HepG2 (cell line): Measurements from ENCODE around the gene DRAP1. TPM values are rescaled to one million over a fixed set of nuclear protein-coding genes. Genes with fewer than 3 reads are reported as not detected.
A peak's percentile ranks its signal among the peaks of the same experiment; 100 is the strongest.

Experiments
- ETV6 ChIP-seq: sonication (generic); formaldehyde crosslinking; conservative IDR thresholded peaks from 2 replicates; pipeline ENCODE4 v1.4.0; 2020; ENCODE audit warnings: missing genetic modification reagents
- HES4 ChIP-seq: sonication (generic); formaldehyde crosslinking; IDR thresholded peaks from 2 replicates; pipeline ENCODE4 v1.9.0; 2021; ENCODE audit warnings: mild to moderate bottlenecking, missing genetic modification reagents, borderline replicate concordance
- ISX ChIP-seq: sonication (generic); formaldehyde crosslinking; conservative IDR thresholded peaks from 2 replicates; pipeline ENCODE4 v1.5.0; 2020; ENCODE audit warnings: missing genetic modification reagents
- SALL2 ChIP-seq: sonication (generic); formaldehyde crosslinking; IDR thresholded peaks from 2 replicates; pipeline ENCODE4 v1.8.1; 2023; ENCODE audit warnings: mild to moderate bottlenecking, missing genetic modification reagents, inconsistent platforms
- ZNF343 ChIP-seq: sonication (generic); formaldehyde crosslinking; IDR thresholded peaks from 2 replicates; pipeline ENCODE4 v1.4.0; 2020; ENCODE audit warnings: mild to moderate bottlenecking, missing genetic modification reagents
- ZNF460 ChIP-seq: sonication (generic); formaldehyde crosslinking; IDR thresholded peaks from 2 replicates; pipeline ENCODE4 v1.5.1; 2020; ENCODE audit warnings: missing genetic modification reagents, mild to moderate bottlenecking, borderline replicate concordance
- polyA plus RNA-seq, 8 experiments: library from polyadenylated mRNA; depleted of rRNA in 3 of 8; stranded (reverse) in 7 of 8; unstranded in 1 of 8; fragments of >200 nt; fragmentation: Illumina TruSeq in 4 of 8; extraction: Trizol in 4 of 8; gene quantifications; 2 replicates each; pipeline versions ENCODE4 v1.2.1 to v1.2.3, GENCODE V29; 2011 to 2016; ENCODE audit warnings: low read depth in 4 of 8, missing spikeins in 1 of 8, mixed read lengths in 1 of 8; ENCODE audit not compliant: insufficient read depth in 1 of 8
- total RNA-seq, 5 experiments: library from RNA; depleted of rRNA; stranded (reverse); fragments of >200 nt; fragmentation: Illumina TruSeq; extraction: Trizol; gene quantifications; 2 replicates each; pipeline ENCODE4 v1.2.3, GENCODE V29; 2016; ENCODE audit warnings: low read depth in 1 of 5
- TF ChIP-seq, protein P1 (sequence below): sonication (generic); formaldehyde crosslinking; IDR thresholded peaks from 2 replicates; pipeline ENCODE4 v1.5.0; 2020; ENCODE audit warnings: mild to moderate bottlenecking, missing genetic modification reagents
- TF ChIP-seq, protein P2 (sequence below): sonication (generic); formaldehyde crosslinking; conservative IDR thresholded peaks from 2 replicates; pipeline ENCODE4 v1.4.0; 2020; ENCODE audit warnings: missing genetic modification reagents
- TF ChIP-seq, protein P3 (sequence below): sonication (generic); formaldehyde crosslinking; IDR thresholded peaks from 2 replicates; pipeline ENCODE4 v1.4.0; 2020; ENCODE audit warnings: low read depth, mild to moderate bottlenecking, missing genetic modification reagents
- TF ChIP-seq, protein P4 (sequence below): IDR thresholded peaks from 2 replicates; pipeline ENCODE4 v1.6.1; 2016; ENCODE audit warnings: missing genetic modification reagents, missing compliant biosample characterization
- TF ChIP-seq, protein P5 (sequence below): sonication (generic); formaldehyde crosslinking; IDR thresholded peaks from 2 replicates; pipeline ENCODE4 v1.4.0; 2020; ENCODE audit warnings: missing genetic modification reagents
- TF ChIP-seq, protein P6 (sequence below): sonication (generic); formaldehyde crosslinking; IDR thresholded peaks from 2 replicates; pipeline ENCODE4 v1.4.0; 2020; ENCODE audit warnings: missing genetic modification reagents, low read depth, mild to moderate bottlenecking, borderline replicate concordance
- TF ChIP-seq, protein P7 (sequence below): IDR thresholded peaks from 2 replicates; pipeline ENCODE4 v1.6.1; 2012; ENCODE audit warnings: low read depth, low read length, improper control_type of control experiment

The DRAP1 gene
- total and polyA plus RNA-seq, 2 of the 13 experiments (the other 11 are each of a cell fraction or from before 2014, with no cell fraction given), result 46.8 to 52.3 TPM

DNA sequence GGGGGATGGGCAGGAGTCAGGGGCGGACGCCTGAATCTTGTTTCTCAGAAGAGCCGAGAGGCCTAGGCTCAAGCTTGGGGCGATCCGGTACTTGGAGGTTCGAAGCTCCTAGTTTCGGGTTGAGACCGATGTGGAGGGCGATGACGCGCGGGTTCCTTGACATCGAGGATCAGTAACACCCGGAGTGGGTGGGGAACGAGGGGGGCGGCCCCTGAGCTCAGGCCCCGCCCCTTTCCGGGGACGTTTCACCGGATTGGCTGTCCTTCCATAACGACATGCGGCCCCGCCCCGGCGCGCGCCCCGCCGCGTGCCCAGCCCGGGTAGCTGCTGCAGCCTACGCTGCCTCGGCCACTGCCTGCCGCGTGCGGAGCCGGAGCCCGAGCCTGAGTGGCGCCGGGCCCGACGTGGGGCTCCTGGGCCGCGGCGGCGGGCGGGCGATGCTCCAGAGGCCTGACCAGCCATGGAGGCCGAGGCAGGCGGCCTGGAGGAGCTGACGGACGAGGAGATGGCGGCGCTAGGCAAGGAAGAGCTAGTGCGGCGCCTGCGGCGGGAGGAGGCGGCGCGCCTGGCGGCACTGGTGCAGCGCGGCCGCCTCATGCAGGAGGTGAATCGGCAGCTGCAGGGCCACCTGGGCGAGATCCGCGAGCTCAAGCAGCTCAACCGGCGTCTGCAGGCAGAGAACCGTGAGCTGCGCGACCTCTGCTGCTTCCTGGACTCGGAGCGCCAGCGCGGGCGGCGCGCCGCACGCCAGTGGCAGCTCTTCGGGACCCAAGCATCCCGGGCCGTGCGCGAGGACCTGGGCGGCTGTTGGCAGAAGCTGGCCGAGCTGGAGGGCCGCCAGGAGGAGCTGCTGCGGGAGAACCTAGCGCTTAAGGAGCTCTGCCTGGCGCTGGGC, 28.7 kb upstream of the DRAP1 start, which contains the start of gene CCDC85B (continued):
- TF ChIP-seq, protein P1, sequence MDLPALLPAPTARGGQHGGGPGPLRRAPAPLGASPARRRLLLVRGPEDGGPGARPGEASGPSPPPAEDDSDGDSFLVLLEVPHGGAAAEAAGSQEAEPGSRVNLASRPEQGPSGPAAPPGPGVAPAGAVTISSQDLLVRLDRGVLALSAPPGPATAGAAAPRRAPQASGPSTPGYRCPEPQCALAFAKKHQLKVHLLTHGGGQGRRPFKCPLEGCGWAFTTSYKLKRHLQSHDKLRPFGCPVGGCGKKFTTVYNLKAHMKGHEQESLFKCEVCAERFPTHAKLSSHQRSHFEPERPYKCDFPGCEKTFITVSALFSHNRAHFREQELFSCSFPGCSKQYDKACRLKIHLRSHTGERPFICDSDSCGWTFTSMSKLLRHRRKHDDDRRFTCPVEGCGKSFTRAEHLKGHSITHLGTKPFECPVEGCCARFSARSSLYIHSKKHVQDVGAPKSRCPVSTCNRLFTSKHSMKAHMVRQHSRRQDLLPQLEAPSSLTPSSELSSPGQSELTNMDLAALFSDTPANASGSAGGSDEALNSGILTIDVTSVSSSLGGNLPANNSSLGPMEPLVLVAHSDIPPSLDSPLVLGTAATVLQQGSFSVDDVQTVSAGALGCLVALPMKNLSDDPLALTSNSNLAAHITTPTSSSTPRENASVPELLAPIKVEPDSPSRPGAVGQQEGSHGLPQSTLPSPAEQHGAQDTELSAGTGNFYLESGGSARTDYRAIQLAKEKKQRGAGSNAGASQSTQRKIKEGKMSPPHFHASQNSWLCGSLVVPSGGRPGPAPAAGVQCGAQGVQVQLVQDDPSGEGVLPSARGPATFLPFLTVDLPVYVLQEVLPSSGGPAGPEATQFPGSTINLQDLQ, result peak; percentile 87; the same call in 1 of the 2 replicates
- TF ChIP-seq, protein P2, sequence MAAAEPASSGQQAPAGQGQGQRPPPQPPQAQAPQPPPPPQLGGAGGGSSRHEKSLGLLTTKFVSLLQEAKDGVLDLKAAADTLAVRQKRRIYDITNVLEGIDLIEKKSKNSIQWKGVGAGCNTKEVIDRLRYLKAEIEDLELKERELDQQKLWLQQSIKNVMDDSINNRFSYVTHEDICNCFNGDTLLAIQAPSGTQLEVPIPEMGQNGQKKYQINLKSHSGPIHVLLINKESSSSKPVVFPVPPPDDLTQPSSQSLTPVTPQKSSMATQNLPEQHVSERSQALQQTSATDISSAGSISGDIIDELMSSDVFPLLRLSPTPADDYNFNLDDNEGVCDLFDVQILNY (CRISPR knock-in tag), result no peak
- TF ChIP-seq, protein P3, sequence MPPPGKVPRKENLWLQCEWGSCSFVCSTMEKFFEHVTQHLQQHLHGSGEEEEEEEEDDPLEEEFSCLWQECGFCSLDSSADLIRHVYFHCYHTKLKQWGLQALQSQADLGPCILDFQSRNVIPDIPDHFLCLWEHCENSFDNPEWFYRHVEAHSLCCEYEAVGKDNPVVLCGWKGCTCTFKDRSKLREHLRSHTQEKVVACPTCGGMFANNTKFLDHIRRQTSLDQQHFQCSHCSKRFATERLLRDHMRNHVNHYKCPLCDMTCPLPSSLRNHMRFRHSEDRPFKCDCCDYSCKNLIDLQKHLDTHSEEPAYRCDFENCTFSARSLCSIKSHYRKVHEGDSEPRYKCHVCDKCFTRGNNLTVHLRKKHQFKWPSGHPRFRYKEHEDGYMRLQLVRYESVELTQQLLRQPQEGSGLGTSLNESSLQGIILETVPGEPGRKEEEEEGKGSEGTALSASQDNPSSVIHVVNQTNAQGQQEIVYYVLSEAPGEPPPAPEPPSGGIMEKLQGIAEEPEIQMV, result no peak
- TF ChIP-seq ETV6 (CRISPR knock-in tag) (0 out of 2 replicates have a peak, but pooled peaks have one; percentile 24), ZNF460 (no peak), SALL2 (peak; percentile 65), ZNF343 (CRISPR knock-in tag) (peak; percentile 50; the same call in 1 of the 2 replicates), ISX (CRISPR knock-in tag) (0 out of 2 replicates have a peak, but pooled peaks have one; percentile 45), HES4 (peak; percentile 94)
- TF ChIP-seq, protein P4, sequence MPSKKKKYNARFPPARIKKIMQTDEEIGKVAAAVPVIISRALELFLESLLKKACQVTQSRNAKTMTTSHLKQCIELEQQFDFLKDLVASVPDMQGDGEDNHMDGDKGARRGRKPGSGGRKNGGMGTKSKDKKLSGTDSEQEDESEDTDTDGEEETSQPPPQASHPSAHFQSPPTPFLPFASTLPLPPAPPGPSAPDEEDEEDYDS (CRISPR knock-in tag), result peak; percentile 49
- TF ChIP-seq, protein P5, sequence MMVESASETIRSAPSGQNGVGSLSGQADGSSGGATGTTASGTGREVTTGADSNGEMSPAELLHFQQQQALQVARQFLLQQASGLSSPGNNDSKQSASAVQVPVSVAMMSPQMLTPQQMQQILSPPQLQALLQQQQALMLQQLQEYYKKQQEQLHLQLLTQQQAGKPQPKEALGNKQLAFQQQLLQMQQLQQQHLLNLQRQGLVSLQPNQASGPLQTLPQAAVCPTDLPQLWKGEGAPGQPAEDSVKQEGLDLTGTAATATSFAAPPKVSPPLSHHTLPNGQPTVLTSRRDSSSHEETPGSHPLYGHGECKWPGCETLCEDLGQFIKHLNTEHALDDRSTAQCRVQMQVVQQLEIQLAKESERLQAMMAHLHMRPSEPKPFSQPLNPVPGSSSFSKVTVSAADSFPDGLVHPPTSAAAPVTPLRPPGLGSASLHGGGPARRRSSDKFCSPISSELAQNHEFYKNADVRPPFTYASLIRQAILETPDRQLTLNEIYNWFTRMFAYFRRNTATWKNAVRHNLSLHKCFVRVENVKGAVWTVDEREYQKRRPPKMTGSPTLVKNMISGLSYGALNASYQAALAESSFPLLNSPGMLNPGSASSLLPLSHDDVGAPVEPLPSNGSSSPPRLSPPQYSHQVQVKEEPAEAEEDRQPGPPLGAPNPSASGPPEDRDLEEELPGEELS, result 0 out of 2 replicates have a peak, but pooled peaks have one; percentile 19
- TF ChIP-seq, protein P6, sequence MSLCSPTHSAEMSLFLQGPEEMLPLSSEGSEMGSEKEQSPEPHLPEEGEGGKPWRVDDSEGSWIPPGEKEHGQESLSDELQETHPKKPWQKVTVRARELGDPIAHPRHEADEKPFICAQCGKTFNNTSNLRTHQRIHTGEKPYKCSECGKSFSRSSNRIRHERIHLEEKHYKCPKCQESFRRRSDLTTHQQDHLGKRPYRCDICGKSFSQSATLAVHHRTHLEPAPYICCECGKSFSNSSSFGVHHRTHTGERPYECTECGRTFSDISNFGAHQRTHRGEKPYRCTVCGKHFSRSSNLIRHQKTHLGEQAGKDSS (CRISPR knock-in tag), result 0 out of 2 replicates have a peak, but pooled peaks have one; percentile 49
- TF ChIP-seq, protein P7, sequence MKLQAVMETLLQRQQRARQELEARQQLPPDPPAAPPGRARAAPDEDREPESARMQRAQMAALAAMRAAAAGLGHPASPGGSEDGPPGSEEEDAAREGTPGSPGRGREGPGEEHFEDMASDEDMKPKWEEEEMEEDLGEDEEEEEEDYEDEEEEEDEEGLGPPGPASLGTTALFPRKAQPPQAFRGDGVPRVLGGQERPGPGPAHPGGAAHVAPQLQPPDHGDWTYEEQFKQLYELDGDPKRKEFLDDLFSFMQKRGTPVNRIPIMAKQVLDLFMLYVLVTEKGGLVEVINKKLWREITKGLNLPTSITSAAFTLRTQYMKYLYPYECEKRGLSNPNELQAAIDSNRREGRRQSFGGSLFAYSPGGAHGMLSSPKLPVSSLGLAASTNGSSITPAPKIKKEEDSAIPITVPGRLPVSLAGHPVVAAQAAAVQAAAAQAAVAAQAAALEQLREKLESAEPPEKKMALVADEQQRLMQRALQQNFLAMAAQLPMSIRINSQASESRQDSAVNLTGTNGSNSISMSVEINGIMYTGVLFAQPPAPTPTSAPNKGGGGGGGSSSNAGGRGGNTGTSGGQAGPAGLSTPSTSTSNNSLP, result 0 out of 2 replicates have a peak, but pooled peaks have one; percentile 14
